ENCODE data around the gene TMEM88. TPM values are rescaled to one million over a fixed set of nuclear protein-coding genes. Genes with fewer than 3 reads are reported as not detected.
"Not testable (repeated sequence)": the region's sequence is repeated elsewhere in the genome, so short reads cannot be mapped to it uniquely, and the experiment has no call there.

Gene TMEM88
- total and polyA plus RNA-seq, 11 donors = 16.7 to 130 (median 27.8) TPM

DNA sequence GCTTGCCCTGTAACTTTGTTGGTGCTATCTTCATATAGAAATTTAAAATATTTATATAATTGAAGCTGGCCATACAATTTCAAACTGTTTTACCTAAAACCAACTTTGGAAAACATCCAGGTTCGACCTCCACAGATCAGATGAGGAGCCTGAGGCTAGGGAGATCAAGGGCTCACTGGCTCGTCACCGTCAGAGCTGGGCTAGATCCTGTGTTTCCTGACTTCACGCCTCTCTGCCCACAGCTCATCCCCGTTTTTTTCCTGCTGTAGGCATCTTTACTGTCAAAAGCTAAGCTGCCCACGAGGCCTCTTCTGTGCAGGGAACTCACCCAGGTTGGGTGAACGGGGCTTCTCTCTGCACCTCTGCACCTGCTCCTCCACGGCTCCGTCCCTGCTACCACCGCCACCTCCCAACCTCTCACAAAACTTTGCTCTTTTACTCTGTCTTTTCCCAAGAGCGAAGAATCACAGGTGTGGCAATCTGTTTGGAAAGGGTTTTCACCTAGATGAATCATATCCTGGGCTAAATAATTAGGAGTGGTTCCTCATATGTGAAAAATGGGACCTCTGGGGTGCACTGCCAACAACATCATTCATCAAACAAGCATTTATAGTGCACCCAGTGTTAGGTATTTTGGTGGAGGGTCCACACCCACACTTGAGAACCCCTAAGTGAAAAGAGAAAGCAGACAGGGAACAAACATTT is 45.6 kb upstream of the TMEM88 start:
- H3K9me3 ChIP-seq = no peaks in the 10 kb centered on the region
- no peak for ATAC-seq
- TF ChIP-seq CTCF (IDR thresholded peaks at IDR 0.05) = no peak
- TF ChIP-seq POLR2A (IDR thresholded peaks at IDR 0.05) = no peak
- H3K4me1 ChIP-seq = no peaks in the 10 kb centered on the region
- no peak overlapping the region for H3K27ac ChIP-seq
- no peak for DNase-seq
- H3K27me3 ChIP-seq = peaks cover 0 to 5% (median 0%) of the 10 kb centered on the region in 9 donors
- H3K4me3 ChIP-seq = no peak overlapping the region
- WGBS, 4 donors = 73 to 79% (median 75%) methylated on average over 11 of the region's 11 CpGs
- intact Hi-C loops (cut with DNase I) = no loop called here
- no peaks in the 10 kb centered on the region for H3K36me3 ChIP-seq

GRCh38 chr17:7809791-7810343 is 45.0 kb upstream of the TMEM88 start:
- not testable (repeated sequence) for DNase-seq, H3K27me3 ChIP-seq, H3K36me3 ChIP-seq, H3K4me3 ChIP-seq, H3K9me3 ChIP-seq, ATAC-seq, H3K27ac ChIP-seq, H3K4me1 ChIP-seq
- intact Hi-C loops (cut with DNase I) = loop anchor here in 2 of 10 donors (10.0 kb wide), 2 partner anchors 65 to 225 kb away; partner anchors contain the start of gene ALOX15B (in 1 of the 2)
- 69 to 82% (median 76%) methylated on average over 9 of the region's 9 CpGs for WGBS, 4 donors

DNA sequence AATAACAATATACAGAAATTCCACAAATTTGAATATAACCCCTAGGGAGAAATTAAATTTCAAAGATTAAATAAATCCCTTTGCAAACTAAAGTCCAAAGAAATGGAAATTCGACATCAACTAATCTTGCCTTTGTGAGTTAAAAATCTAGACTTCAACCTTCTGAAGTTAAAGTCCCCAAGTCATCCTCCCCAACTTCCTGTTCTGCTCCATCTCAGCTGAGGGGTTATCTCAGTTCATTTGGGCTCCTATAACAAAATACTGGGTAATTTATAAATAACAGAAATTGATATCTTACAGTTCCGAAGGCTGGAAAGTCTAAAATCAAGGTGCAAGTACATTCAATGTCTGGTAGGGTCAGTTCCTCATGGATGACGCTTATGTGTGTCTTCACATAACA is 43.6 kb upstream of the TMEM88 start:
- DNase-seq (no peak), ATAC-seq (no peak)
- Histone ChIP-seq H3K4me3 (no peak overlapping the region), H3K9me3 (no peaks in the 10 kb centered on the region), H3K36me3 (no peaks in the 10 kb centered on the region), H3K4me1 (no peaks in the 10 kb centered on the region), H3K27me3 (peaks cover 0 to 5% (median 0%) of the 10 kb centered on the region in 9 donors), H3K27ac (no peak overlapping the region)
- 76 to 85% (median 77%) methylated on average over 3 of the region's 3 CpGs for WGBS, 4 donors
- TF ChIP-seq CTCF (IDR thresholded peaks at IDR 0.05) = no peak
- no peak for TF ChIP-seq POLR2A (IDR thresholded peaks at IDR 0.05)
- intact Hi-C loops (cut with DNase I) = loop anchor here in 2 of 10 donors (10.0 kb wide), 2 partner anchors 66 to 224 kb away; partner anchors contain the start of gene ALOX15B (in 1 of the 2)

GRCh38 chr17:7814969-7815368 is 39.9 kb upstream of the TMEM88 start:
- ATAC-seq (no peak), DNase-seq (no peak)
- no peak for TF ChIP-seq POLR2A (IDR thresholded peaks at IDR 0.05)
- TF ChIP-seq CTCF (IDR thresholded peaks at IDR 0.05) = no peak
- no peaks in the 10 kb centered on the region for H3K4me1 ChIP-seq
- H3K27ac ChIP-seq = no peak overlapping the region
- no peaks in the 10 kb centered on the region for H3K36me3 ChIP-seq
- no peak overlapping the region for H3K4me3 ChIP-seq
- intact Hi-C loops (cut with DNase I) = loop anchor here in 4 of 10 donors (5.0 to 10.0 kb wide), 3 partner anchors 37 to 220 kb away; partner anchors contain the start of gene ALOX15B (in 1 of the 4)
- WGBS, 4 donors = 91 to 94% (median 93%) methylated on average over 5 of the region's 5 CpGs
- no peaks in the 10 kb centered on the region for H3K9me3 ChIP-seq
- H3K27me3 ChIP-seq = no peaks in the 10 kb centered on the region

Measured in heart left ventricle (tissue), 16 donors.